Measurements from ENCODE around the gene NOTCH1.
"Not testable (repeated sequence)": the region's sequence is repeated elsewhere in the genome, so short reads cannot be mapped to it uniquely, and the experiment has no call there.

Gene NOTCH1

GRCh38 chr9:136559371-136559770, 13.5 kb upstream of the NOTCH1 start:
- peaks cover 20% of the 10 kb centered on the region for H3K4me1 ChIP-seq (ENCODE audit: control insufficient read depth, insufficient read depth, low read length)
- H3K4me3 ChIP-seq (ENCODE audit: low read length); H3K4me2 ChIP-seq (ENCODE audit: low read length); H3K27me3 ChIP-seq (ENCODE audit: control insufficient read depth, insufficient read depth, low read length); H3K9ac ChIP-seq (ENCODE audit: low read depth, low read length); H3K9me3 ChIP-seq (replicated peaks; ENCODE audit: low read length); H3K36me3 ChIP-seq (ENCODE audit: insufficient read depth, low read length): not testable (repeated sequence)

GRCh38 chr9:136558846-136559245, 13.0 kb upstream of the NOTCH1 start:
- not testable (repeated sequence) for H3K9me3 ChIP-seq (replicated peaks; ENCODE audit: low read length); H3K4me3 ChIP-seq (ENCODE audit: low read length); H3K36me3 ChIP-seq (ENCODE audit: insufficient read depth, low read length); H3K4me2 ChIP-seq (ENCODE audit: low read length); H3K9ac ChIP-seq (ENCODE audit: low read depth, low read length)
- peaks cover 11% of the 10 kb centered on the region for H3K27me3 ChIP-seq (ENCODE audit: control insufficient read depth, insufficient read depth, low read length)
- peaks cover 17% of the 10 kb centered on the region for H3K4me1 ChIP-seq (ENCODE audit: control insufficient read depth, insufficient read depth, low read length)

- Histone ChIP-seq H3K4me3 (ENCODE audit: low read length) (no peak overlapping the region), H3K9me3 (replicated peaks; ENCODE audit: low read length) (no peaks in the 10 kb centered on the region), H3K27me3 (ENCODE audit: control insufficient read depth, insufficient read depth, low read length) (peaks cover 11% of the 10 kb centered on the region), H3K9ac (ENCODE audit: low read depth, low read length) (no peak overlapping the region), H3K36me3 (ENCODE audit: insufficient read depth, low read length) (no peaks in the 10 kb centered on the region), H3K4me1 (ENCODE audit: control insufficient read depth, insufficient read depth, low read length) (peaks cover 17% of the 10 kb centered on the region), H3K4me2 (ENCODE audit: low read length) (peak overlapping the region; percentile 1)
Measured at GRCh38 chr9:136558373-136558772, 12.5 kb upstream of the NOTCH1 start.

- no peak overlapping the region for H3K4me3 ChIP-seq (ENCODE audit: low read length)
- no peak overlapping the region for H3K9ac ChIP-seq (ENCODE audit: low read depth, low read length)
Measured at GRCh38 chr9:136557036-136557435, 11.2 kb upstream of the NOTCH1 start.

GRCh38 chr9:136556166-136556565, 10.3 kb upstream of the NOTCH1 start:
- peaks cover 27% of the 10 kb centered on the region for H3K4me1 ChIP-seq (ENCODE audit: control insufficient read depth, insufficient read depth, low read length)
- H3K27me3 ChIP-seq (ENCODE audit: control insufficient read depth, insufficient read depth, low read length): peaks cover 11% of the 10 kb centered on the region
- H3K36me3 ChIP-seq (ENCODE audit: insufficient read depth, low read length): no peaks in the 10 kb centered on the region
- no peaks in the 10 kb centered on the region for H3K9me3 ChIP-seq (replicated peaks; ENCODE audit: low read length)
- no peak overlapping the region for H3K4me3 ChIP-seq (ENCODE audit: low read length)
- no peak overlapping the region for H3K4me2 ChIP-seq (ENCODE audit: low read length)
- no peak overlapping the region for H3K9ac ChIP-seq (ENCODE audit: low read depth, low read length)

More at GRCh38 chr9:136557036-136557435, 11.2 kb upstream of the NOTCH1 start:
- no peaks in the 10 kb centered on the region for H3K9me3 ChIP-seq (replicated peaks; ENCODE audit: low read length)
- peaks cover 11% of the 10 kb centered on the region for H3K27me3 ChIP-seq (ENCODE audit: control insufficient read depth, insufficient read depth, low read length)
- H3K4me2 ChIP-seq (ENCODE audit: low read length): no peak overlapping the region
- H3K4me1 ChIP-seq (ENCODE audit: control insufficient read depth, insufficient read depth, low read length): peaks cover 20% of the 10 kb centered on the region
- H3K36me3 ChIP-seq (ENCODE audit: insufficient read depth, low read length): no peaks in the 10 kb centered on the region

- no peaks in the 10 kb centered on the region for H3K9me3 ChIP-seq (replicated peaks; ENCODE audit: low read length)
- H3K4me3 ChIP-seq (ENCODE audit: low read length): no peak overlapping the region
- peaks cover 32% of the 10 kb centered on the region for H3K4me1 ChIP-seq (ENCODE audit: control insufficient read depth, insufficient read depth, low read length)
- no peak overlapping the region for H3K4me2 ChIP-seq (ENCODE audit: low read length)
- no peak overlapping the region for H3K9ac ChIP-seq (ENCODE audit: low read depth, low read length)
- peaks cover 11% of the 10 kb centered on the region for H3K27me3 ChIP-seq (ENCODE audit: control insufficient read depth, insufficient read depth, low read length)
- H3K36me3 ChIP-seq (ENCODE audit: insufficient read depth, low read length): no peaks in the 10 kb centered on the region
Measured at GRCh38 chr9:136554870-136555269, 9.0 kb upstream of the NOTCH1 start.

GRCh38 chr9:136553581-136553980, 7.7 kb upstream of the NOTCH1 start:
- no peaks in the 10 kb centered on the region for H3K36me3 ChIP-seq (ENCODE audit: insufficient read depth, low read length)
- H3K27me3 ChIP-seq (ENCODE audit: control insufficient read depth, insufficient read depth, low read length): peaks cover 11% of the 10 kb centered on the region
- H3K9ac ChIP-seq (ENCODE audit: low read depth, low read length): no peak overlapping the region
- H3K4me3 ChIP-seq (ENCODE audit: low read length): no peak overlapping the region
- peaks cover 31% of the 10 kb centered on the region for H3K4me1 ChIP-seq (ENCODE audit: control insufficient read depth, insufficient read depth, low read length)
- H3K9me3 ChIP-seq (replicated peaks; ENCODE audit: low read length): no peaks in the 10 kb centered on the region
- no peak overlapping the region for H3K4me2 ChIP-seq (ENCODE audit: low read length)

GRCh38 chr9:136552117-136552703, 6.4 kb upstream of the NOTCH1 start:
- Histone ChIP-seq H3K9ac (ENCODE audit: low read depth, low read length) (no peak overlapping the region), H3K36me3 (ENCODE audit: insufficient read depth, low read length) (no peaks in the 10 kb centered on the region), H3K27me3 (ENCODE audit: control insufficient read depth, insufficient read depth, low read length) (peaks cover 11% of the 10 kb centered on the region), H3K4me3 (ENCODE audit: low read length) (no peak overlapping the region), H3K9me3 (replicated peaks; ENCODE audit: low read length) (no peaks in the 10 kb centered on the region), H3K4me1 (ENCODE audit: control insufficient read depth, insufficient read depth, low read length) (peaks cover 20% of the 10 kb centered on the region), H3K4me2 (ENCODE audit: low read length) (no peak overlapping the region)

- H3K9me3 ChIP-seq (replicated peaks; ENCODE audit: low read length): no peaks in the 10 kb centered on the region
- peak overlapping the region; percentile 55 for H3K4me2 ChIP-seq (ENCODE audit: low read length)
- H3K27me3 ChIP-seq (ENCODE audit: control insufficient read depth, insufficient read depth, low read length): peaks cover 11% of the 10 kb centered on the region
- peaks cover 23% of the 10 kb centered on the region for H3K4me1 ChIP-seq (ENCODE audit: control insufficient read depth, insufficient read depth, low read length)
- H3K4me3 ChIP-seq (ENCODE audit: low read length): no peak overlapping the region
- H3K36me3 ChIP-seq (ENCODE audit: insufficient read depth, low read length): no peaks in the 10 kb centered on the region
- H3K9ac ChIP-seq (ENCODE audit: low read depth, low read length): no peak overlapping the region
Measured at GRCh38 chr9:136551401-136552116, 5.7 kb upstream of the NOTCH1 start.

GRCh38 chr9:136550439-136551289, 4.8 kb upstream of the NOTCH1 start:
- no peak overlapping the region for H3K4me3 ChIP-seq (ENCODE audit: low read length)
- H3K27me3 ChIP-seq (ENCODE audit: control insufficient read depth, insufficient read depth, low read length): peaks cover 11% of the 10 kb centered on the region
- H3K4me2 ChIP-seq (ENCODE audit: low read length): no peak overlapping the region
- no peak overlapping the region for H3K9ac ChIP-seq (ENCODE audit: low read depth, low read length)
- no peaks in the 10 kb centered on the region for H3K9me3 ChIP-seq (replicated peaks; ENCODE audit: low read length)
- peaks cover 27% of the 10 kb centered on the region for H3K4me1 ChIP-seq (ENCODE audit: control insufficient read depth, insufficient read depth, low read length)
- no peaks in the 10 kb centered on the region for H3K36me3 ChIP-seq (ENCODE audit: insufficient read depth, low read length)

- no peak overlapping the region for H3K4me2 ChIP-seq (ENCODE audit: low read length)
- no peak overlapping the region for H3K9ac ChIP-seq (ENCODE audit: low read depth, low read length)
- no peaks in the 10 kb centered on the region for H3K36me3 ChIP-seq (ENCODE audit: insufficient read depth, low read length)
- H3K9me3 ChIP-seq (replicated peaks; ENCODE audit: low read length): no peaks in the 10 kb centered on the region
- peaks cover 32% of the 10 kb centered on the region for H3K4me1 ChIP-seq (ENCODE audit: control insufficient read depth, insufficient read depth, low read length)
- no peak overlapping the region for H3K4me3 ChIP-seq (ENCODE audit: low read length)
- peaks cover 3% of the 10 kb centered on the region for H3K27me3 ChIP-seq (ENCODE audit: control insufficient read depth, insufficient read depth, low read length)
Measured at GRCh38 chr9:136549010-136549980, 3.4 kb upstream of the NOTCH1 start.
